Panc1 (cell line): ENCODE results near the gene DDI2. TPM values are rescaled to one million over a fixed set of nuclear protein-coding genes. Genes with fewer than 3 reads are reported as not detected.

ENCODE experiments used
- ATAC-seq: fragments of 200-7000 bp; cut with Tn5 transposase; 2 replicates; pipeline ENCODE4 v1.9.1; 2020; ENCODE audit warnings: mild to moderate bottlenecking, moderate library complexity
- BruUV-seq: library from RNA; stranded (reverse); fragments of 400-500 nt; replicated peaks from 2 replicates; lab custom pipeline; 2021; lab: Mats Ljungman, UMichigan
- CTCF ChIA-PET: fragments of 300-600 bp; sonication (Branson Sonifier 250); formaldehyde crosslinking; loops from one replicate; lab custom pipeline; 2022; ENCODE audit warnings: antibody characterized with exemption; lab: Charles Lee
- POLR2A ChIA-PET: fragments of 300-600 bp; sonication (Branson Sonifier 250); formaldehyde crosslinking; loops from one replicate; lab custom pipeline; 2022; ENCODE audit warnings: antibody characterized with exemption; lab: Charles Lee
- DNase-seq: peaks from one replicate; pipeline ENCODE4 v3.0.0-alpha.2; 2010; ENCODE audit warnings: low read depth, low spot score
- H3K27ac ChIP-seq: 2 replicates; pipeline ENCODE4 v1.5.1; 2011; ENCODE audit warnings: mild to moderate bottlenecking, low read length, inconsistent platforms
- H3K27me3 ChIP-seq: fragments of 200-500 bp; sonication (Bioruptor generic); 2 replicates; pipeline ENCODE4 v1.6.0; 2014; ENCODE audit warnings: low read length, inconsistent platforms; ENCODE audit not compliant: control insufficient read depth, insufficient read depth
- H3K36me3 ChIP-seq: fragments of 200-500 bp; sonication (Bioruptor generic); 2 replicates; pipeline ENCODE4 v1.5.1; 2014; ENCODE audit warnings: inconsistent platforms, mild to moderate bottlenecking, low read length, moderate library complexity; ENCODE audit not compliant: control insufficient read depth, insufficient read depth
- H3K4me1 ChIP-seq: 2 replicates; pipeline ENCODE4 v1.5.1; 2011; ENCODE audit warnings: inconsistent platforms, mild to moderate bottlenecking, low read length, moderate library complexity; ENCODE audit not compliant: control insufficient read depth, insufficient read depth
- H3K4me3 ChIP-seq, 2 experiments: 2 replicates each; pipeline ENCODE4 v1.5.1; 2011 to 2012; ENCODE audit warnings: low read depth in 2 of 2, low read length in 2 of 2, mild to moderate bottlenecking in 2 of 2, inconsistent platforms in 1 of 2, moderate library complexity in 1 of 2
- H3K9me3 ChIP-seq: fragments of 200-500 bp; sonication (Bioruptor generic); 2 replicates; pipeline ENCODE4 v1.5.1; 2014; ENCODE audit warnings: low read depth, mild to moderate bottlenecking, inconsistent platforms, low read length, moderate library complexity; ENCODE audit not compliant: control insufficient read depth, insufficient read depth
- POLR2AphosphoS5 ChIP-seq: IDR thresholded peaks from 2 replicates; pipeline ENCODE4 v1.6.1; 2012; ENCODE audit warnings: mild to moderate bottlenecking, low read depth, low read length, moderate library complexity
- SIN3A ChIP-seq: IDR thresholded peaks from 2 replicates; pipeline ENCODE4 v1.6.1; 2012; ENCODE audit warnings: low read depth, mild to moderate bottlenecking, low read length, moderate library complexity, borderline replicate concordance; ENCODE audit not compliant: insufficient read depth
- TCF7L2 ChIP-seq: IDR thresholded peaks from 2 replicates; pipeline ENCODE4 v1.6.1; 2011; ENCODE audit warnings: mild to moderate bottlenecking, low read depth, low read length, inconsistent platforms
- in situ Hi-C: cut with HindIII; loops from 2 replicates; pipeline ENCODE4 v1.10.0; 2016; ENCODE audit warnings: low sequenced_read_pairs, low pct_unique_long_range_greater_than_20kb
- intact Hi-C: fragments of 100-400 bp; cut with micrococcal nuclease; formaldehyde crosslinking; loops from one replicate; pipeline ENCODE4 v1.10.0; 2022; ENCODE audit not compliant: unreplicated experiment
- total RNA-seq: library from RNA; stranded (reverse); gene quantifications from one replicate; pipeline ENCODE4 v1.2.1, GENCODE V29; 2021; ENCODE audit not compliant: unreplicated experiment
- TF ChIP-seq, protein P1 (sequence below), 2 experiments: IDR thresholded peaks; 2 replicates each; pipeline ENCODE4 v1.6.1; 2011 to 2012; ENCODE audit warnings: low read depth in 2 of 2, control low read depth in 1 of 2, low read length in 1 of 2, mild to moderate bottlenecking in 1 of 2, moderate library complexity in 1 of 2; ENCODE audit not compliant: insufficient read depth in 1 of 2
- TF ChIP-seq, protein P2 (sequence below): fragments of 450-650 bp; IDR thresholded peaks from 2 replicates; pipeline ENCODE4 v1.5.1; 2017; ENCODE audit warnings: mild to moderate bottlenecking

The DDI2 gene
- total RNA-seq, 1 experiment from 2014 or later = 27.7 TPM

DNA sequence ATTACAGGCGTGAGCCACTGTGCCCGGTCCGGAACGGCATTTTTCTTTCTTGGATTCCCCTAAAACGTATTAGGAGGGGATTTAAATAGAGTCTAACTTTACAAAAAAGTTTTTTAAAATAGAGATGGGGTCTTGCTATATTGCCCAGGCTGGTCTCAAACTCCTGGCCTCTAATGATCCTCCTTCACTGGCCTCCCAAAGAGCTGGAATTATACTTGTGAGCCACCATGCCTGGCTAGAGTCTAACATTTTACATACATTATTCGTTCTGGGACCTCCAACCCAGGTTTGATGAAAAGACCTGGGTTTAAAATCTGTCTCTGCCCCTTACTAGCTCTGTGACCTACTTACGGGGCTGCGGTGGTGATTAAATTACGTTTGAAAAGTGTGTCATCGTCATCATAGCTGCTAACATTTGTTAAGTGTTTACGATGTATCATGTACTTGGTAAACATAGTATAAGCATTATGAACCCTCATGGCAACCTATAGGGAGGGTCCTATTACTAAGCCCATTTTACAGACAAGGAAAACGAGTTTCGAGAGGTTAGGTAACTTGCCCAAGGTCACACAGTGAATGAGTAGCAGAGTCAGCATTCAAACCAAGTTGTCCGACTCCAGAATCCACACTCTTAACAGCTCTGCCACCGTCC, 91.4 kb downstream of the DDI2 start:
- intact Hi-C loops = no loop called here
- no peaks in the 10 kb centered on the region for H3K27me3 ChIP-seq
- H3K4me1 ChIP-seq = no peaks in the 10 kb centered on the region
- H3K4me3 ChIP-seq = no peak overlapping the region
- ATAC-seq (no peak), DNase-seq (no peak)
- H3K36me3 ChIP-seq = no peaks in the 10 kb centered on the region
- H3K27ac ChIP-seq = no peak overlapping the region
- POLR2A ChIA-PET = no interaction called here
- in situ Hi-C loops = no loop called here
- TF ChIP-seq SIN3A (no peak), POLR2AphosphoS5 (no peak), TCF7L2 (no peak)
- TF ChIP-seq, protein P1, sequence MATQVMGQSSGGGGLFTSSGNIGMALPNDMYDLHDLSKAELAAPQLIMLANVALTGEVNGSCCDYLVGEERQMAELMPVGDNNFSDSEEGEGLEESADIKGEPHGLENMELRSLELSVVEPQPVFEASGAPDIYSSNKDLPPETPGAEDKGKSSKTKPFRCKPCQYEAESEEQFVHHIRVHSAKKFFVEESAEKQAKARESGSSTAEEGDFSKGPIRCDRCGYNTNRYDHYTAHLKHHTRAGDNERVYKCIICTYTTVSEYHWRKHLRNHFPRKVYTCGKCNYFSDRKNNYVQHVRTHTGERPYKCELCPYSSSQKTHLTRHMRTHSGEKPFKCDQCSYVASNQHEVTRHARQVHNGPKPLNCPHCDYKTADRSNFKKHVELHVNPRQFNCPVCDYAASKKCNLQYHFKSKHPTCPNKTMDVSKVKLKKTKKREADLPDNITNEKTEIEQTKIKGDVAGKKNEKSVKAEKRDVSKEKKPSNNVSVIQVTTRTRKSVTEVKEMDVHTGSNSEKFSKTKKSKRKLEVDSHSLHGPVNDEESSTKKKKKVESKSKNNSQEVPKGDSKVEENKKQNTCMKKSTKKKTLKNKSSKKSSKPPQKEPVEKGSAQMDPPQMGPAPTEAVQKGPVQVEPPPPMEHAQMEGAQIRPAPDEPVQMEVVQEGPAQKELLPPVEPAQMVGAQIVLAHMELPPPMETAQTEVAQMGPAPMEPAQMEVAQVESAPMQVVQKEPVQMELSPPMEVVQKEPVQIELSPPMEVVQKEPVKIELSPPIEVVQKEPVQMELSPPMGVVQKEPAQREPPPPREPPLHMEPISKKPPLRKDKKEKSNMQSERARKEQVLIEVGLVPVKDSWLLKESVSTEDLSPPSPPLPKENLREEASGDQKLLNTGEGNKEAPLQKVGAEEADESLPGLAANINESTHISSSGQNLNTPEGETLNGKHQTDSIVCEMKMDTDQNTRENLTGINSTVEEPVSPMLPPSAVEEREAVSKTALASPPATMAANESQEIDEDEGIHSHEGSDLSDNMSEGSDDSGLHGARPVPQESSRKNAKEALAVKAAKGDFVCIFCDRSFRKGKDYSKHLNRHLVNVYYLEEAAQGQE (IDR thresholded peaks at IDR 0.05; ENCODE audit: insufficient read depth in 1 of 2, low read depth in 2 of 2, low read length in 1 of 2) = no peak
- TF ChIP-seq, protein P2, sequence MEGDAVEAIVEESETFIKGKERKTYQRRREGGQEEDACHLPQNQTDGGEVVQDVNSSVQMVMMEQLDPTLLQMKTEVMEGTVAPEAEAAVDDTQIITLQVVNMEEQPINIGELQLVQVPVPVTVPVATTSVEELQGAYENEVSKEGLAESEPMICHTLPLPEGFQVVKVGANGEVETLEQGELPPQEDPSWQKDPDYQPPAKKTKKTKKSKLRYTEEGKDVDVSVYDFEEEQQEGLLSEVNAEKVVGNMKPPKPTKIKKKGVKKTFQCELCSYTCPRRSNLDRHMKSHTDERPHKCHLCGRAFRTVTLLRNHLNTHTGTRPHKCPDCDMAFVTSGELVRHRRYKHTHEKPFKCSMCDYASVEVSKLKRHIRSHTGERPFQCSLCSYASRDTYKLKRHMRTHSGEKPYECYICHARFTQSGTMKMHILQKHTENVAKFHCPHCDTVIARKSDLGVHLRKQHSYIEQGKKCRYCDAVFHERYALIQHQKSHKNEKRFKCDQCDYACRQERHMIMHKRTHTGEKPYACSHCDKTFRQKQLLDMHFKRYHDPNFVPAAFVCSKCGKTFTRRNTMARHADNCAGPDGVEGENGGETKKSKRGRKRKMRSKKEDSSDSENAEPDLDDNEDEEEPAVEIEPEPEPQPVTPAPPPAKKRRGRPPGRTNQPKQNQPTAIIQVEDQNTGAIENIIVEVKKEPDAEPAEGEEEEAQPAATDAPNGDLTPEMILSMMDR = no peak
- BruUV-seq = no TSS peak
- CTCF ChIA-PET = no interaction called here
- H3K9me3 ChIP-seq = no peaks in the 10 kb centered on the region

DNA sequence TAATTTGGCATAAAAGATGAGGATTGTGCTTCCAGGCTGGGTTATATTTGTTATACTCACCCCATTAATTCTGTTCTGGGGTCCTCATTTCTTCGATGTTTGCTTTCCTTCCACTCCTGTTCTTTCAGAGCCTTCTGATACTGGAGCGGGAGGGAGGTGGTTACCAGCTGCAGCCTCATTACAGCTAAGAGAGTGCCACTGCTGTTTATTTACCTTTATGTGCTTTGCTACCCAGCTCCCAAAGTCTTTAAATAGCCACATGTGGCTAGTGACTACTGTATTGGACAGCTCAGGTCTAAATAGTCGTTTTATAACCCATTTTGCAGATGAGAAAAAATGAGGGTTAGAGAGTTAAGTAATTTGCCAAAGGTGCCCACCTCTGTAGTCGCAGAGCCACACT, 92.0 kb downstream of the DDI2 start:
- no peaks in the 10 kb centered on the region for H3K9me3 ChIP-seq
- H3K27me3 ChIP-seq = no peaks in the 10 kb centered on the region
- intact Hi-C loops (no loop called here), in situ Hi-C loops (no loop called here)
- H3K27ac ChIP-seq = no peak overlapping the region
- POLR2A ChIA-PET = no interaction called here
- CTCF ChIA-PET = no interaction called here
- no peaks in the 10 kb centered on the region for H3K36me3 ChIP-seq
- H3K4me1 ChIP-seq = no peaks in the 10 kb centered on the region
- no TSS peak for BruUV-seq
- TF ChIP-seq, protein P2 = no peak
- TF ChIP-seq, protein P1 (IDR thresholded peaks at IDR 0.05; ENCODE audit: insufficient read depth in 1 of 2, low read depth in 2 of 2, low read length in 1 of 2) = no peak
- TF ChIP-seq POLR2AphosphoS5 (no peak), TCF7L2 (no peak), SIN3A (no peak)
- ATAC-seq (no peak), DNase-seq (no peak)
- no peak overlapping the region for H3K4me3 ChIP-seq
